ENCODE results near the gene SUN5. TPM values are rescaled to one million over a fixed set of nuclear protein-coding genes. Genes with fewer than 3 reads are reported as not detected.
"Not testable (repeated sequence)": the region's sequence is repeated elsewhere in the genome, so short reads cannot be mapped to it uniquely, and the experiment has no call there.

SUN5 gene
- total RNA-seq, 1 experiment from 2014 or later: not detected

DNA sequence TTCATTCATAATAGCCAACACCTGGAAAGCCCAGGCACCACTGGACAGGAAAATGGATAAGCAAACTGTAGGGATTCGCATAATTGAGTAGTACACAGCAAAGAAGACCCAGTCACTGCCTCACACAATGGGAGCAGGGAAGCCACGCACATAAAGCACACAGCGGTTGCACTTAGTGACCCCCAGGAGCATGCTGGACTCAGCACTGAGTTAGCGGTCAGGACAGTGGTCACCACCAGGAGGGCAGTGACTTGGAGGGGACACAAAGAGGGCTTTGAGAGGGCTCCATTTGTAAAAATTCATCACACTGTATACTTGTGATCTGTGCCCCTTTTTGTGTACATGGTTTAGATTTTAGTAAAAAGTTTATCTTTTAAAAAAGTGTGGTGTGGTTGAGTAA lies 47.1 kb upstream of the SUN5 start:
- TF ChIP-seq SIN3A (IDR thresholded peaks at IDR 0.05; ENCODE audit: borderline replicate concordance, insufficient read depth, low read depth, low read length): no peak
- TF ChIP-seq, protein P1, sequence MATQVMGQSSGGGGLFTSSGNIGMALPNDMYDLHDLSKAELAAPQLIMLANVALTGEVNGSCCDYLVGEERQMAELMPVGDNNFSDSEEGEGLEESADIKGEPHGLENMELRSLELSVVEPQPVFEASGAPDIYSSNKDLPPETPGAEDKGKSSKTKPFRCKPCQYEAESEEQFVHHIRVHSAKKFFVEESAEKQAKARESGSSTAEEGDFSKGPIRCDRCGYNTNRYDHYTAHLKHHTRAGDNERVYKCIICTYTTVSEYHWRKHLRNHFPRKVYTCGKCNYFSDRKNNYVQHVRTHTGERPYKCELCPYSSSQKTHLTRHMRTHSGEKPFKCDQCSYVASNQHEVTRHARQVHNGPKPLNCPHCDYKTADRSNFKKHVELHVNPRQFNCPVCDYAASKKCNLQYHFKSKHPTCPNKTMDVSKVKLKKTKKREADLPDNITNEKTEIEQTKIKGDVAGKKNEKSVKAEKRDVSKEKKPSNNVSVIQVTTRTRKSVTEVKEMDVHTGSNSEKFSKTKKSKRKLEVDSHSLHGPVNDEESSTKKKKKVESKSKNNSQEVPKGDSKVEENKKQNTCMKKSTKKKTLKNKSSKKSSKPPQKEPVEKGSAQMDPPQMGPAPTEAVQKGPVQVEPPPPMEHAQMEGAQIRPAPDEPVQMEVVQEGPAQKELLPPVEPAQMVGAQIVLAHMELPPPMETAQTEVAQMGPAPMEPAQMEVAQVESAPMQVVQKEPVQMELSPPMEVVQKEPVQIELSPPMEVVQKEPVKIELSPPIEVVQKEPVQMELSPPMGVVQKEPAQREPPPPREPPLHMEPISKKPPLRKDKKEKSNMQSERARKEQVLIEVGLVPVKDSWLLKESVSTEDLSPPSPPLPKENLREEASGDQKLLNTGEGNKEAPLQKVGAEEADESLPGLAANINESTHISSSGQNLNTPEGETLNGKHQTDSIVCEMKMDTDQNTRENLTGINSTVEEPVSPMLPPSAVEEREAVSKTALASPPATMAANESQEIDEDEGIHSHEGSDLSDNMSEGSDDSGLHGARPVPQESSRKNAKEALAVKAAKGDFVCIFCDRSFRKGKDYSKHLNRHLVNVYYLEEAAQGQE (IDR thresholded peaks at IDR 0.05; ENCODE audit: insufficient read depth in 1 of 2, low read depth in 2 of 2, low read length in 1 of 2): no peak
- TF ChIP-seq TCF7L2 (IDR thresholded peaks at IDR 0.05; ENCODE audit: low read depth, low read length): no peak
- no peak for TF ChIP-seq POLR2AphosphoS5 (IDR thresholded peaks at IDR 0.05; ENCODE audit: low read depth, low read length)
- TF ChIP-seq, protein P2, sequence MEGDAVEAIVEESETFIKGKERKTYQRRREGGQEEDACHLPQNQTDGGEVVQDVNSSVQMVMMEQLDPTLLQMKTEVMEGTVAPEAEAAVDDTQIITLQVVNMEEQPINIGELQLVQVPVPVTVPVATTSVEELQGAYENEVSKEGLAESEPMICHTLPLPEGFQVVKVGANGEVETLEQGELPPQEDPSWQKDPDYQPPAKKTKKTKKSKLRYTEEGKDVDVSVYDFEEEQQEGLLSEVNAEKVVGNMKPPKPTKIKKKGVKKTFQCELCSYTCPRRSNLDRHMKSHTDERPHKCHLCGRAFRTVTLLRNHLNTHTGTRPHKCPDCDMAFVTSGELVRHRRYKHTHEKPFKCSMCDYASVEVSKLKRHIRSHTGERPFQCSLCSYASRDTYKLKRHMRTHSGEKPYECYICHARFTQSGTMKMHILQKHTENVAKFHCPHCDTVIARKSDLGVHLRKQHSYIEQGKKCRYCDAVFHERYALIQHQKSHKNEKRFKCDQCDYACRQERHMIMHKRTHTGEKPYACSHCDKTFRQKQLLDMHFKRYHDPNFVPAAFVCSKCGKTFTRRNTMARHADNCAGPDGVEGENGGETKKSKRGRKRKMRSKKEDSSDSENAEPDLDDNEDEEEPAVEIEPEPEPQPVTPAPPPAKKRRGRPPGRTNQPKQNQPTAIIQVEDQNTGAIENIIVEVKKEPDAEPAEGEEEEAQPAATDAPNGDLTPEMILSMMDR (IDR thresholded peaks at IDR 0.05): no peak
- no peaks in the 10 kb centered on the region for H3K36me3 ChIP-seq (ENCODE audit: control insufficient read depth, insufficient read depth, low read length)
- no peaks in the 10 kb centered on the region for H3K9me3 ChIP-seq (ENCODE audit: control insufficient read depth, insufficient read depth, low read depth, low read length)
- intact Hi-C loops (cut with micrococcal nuclease; ENCODE audit: unreplicated experiment): no loop called here
- ChIA-PET CTCF (no interaction called here), POLR2A (no interaction called here)
- no peaks in the 10 kb centered on the region for H3K4me1 ChIP-seq (ENCODE audit: control insufficient read depth, insufficient read depth, low read length)
- H3K27ac ChIP-seq (ENCODE audit: low read length): no peak overlapping the region
- BruUV-seq (replicated peaks): no TSS peak
- H3K4me3 ChIP-seq (ENCODE audit: low read depth in 2 of 2, low read length in 2 of 2): no peak overlapping the region
- DNase-seq (ENCODE audit: low read depth, low spot score) (no peak), ATAC-seq (no peak)
- in situ Hi-C loops (cut with HindIII; ENCODE audit: low pct_unique_long_range_greater_than_20kb, low sequenced_read_pairs): no loop called here
- H3K27me3 ChIP-seq (ENCODE audit: control insufficient read depth, insufficient read depth, low read length): no peaks in the 10 kb centered on the region

DNA sequence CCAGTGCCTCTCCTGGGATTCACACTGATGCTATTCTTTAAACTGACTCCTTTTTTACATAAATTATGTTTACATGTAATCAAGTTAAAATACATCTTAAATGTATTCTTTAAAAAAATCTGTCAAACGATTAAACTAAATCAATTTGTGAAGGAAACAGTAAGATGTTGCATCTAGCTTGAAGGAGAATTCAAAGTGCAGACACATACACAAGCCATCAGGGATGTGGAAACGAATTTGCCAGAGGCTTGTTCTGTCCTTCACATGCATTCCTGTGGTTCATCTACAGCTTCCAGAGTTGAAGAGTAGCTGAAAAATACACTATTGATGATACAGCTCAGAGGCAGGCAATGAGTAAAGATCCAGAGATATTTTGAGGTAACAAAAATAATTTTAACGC lies 42.2 kb upstream of the SUN5 start:
- ATAC-seq: no peak
- in situ Hi-C loops (cut with HindIII; ENCODE audit: low pct_unique_long_range_greater_than_20kb, low sequenced_read_pairs): no loop called here

DNA sequence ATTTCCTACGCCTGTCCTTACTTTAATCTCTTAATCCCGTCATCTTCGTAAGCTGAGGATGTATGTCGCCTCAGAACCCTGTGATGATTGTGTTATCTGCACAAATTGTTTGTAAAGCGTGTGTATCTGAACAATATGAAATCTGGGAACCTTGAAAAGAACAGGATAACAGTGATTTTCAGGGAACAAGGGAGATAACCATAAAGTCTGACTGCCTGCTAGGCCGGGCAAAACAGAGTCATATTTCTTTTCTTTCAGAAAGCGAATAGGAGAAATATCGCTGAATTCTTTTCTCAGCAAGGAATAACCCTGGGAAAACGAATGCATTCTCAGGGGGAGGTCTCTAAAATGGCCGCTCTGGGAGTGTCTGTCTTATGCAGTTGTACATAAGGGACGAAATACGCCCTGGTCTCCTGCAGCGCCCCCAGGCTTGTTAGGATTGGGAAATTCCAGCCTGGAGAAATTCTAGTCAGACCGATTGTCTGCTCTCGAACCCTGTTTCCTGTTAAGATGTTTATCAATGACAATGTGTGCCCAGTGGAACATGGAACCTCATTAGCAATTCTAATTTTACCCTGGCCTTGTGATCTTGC lies 41.0 kb upstream of the SUN5 start:
- H3K4me1 ChIP-seq (ENCODE audit: control insufficient read depth, insufficient read depth, low read length); H3K27me3 ChIP-seq (ENCODE audit: control insufficient read depth, insufficient read depth, low read length); H3K36me3 ChIP-seq (ENCODE audit: control insufficient read depth, insufficient read depth, low read length); CTCF ChIA-PET; H3K4me3 ChIP-seq (ENCODE audit: low read depth in 2 of 2, low read length in 2 of 2); BruUV-seq (replicated peaks); in situ Hi-C loops (cut with HindIII; ENCODE audit: low pct_unique_long_range_greater_than_20kb, low sequenced_read_pairs); DNase-seq (ENCODE audit: low read depth, low spot score); POLR2A ChIA-PET; ATAC-seq; H3K9me3 ChIP-seq (ENCODE audit: control insufficient read depth, insufficient read depth, low read depth, low read length); H3K27ac ChIP-seq (ENCODE audit: low read length); intact Hi-C loops (cut with micrococcal nuclease; ENCODE audit: unreplicated experiment): not testable (repeated sequence)

More for the DNA sequence above, 42.2 kb upstream of the SUN5 start:
- H3K4me1 ChIP-seq (ENCODE audit: control insufficient read depth, insufficient read depth, low read length): no peaks in the 10 kb centered on the region
- H3K27ac ChIP-seq (ENCODE audit: low read length): no peak overlapping the region
- H3K27me3 ChIP-seq (ENCODE audit: control insufficient read depth, insufficient read depth, low read length): no peaks in the 10 kb centered on the region
- H3K9me3 ChIP-seq (ENCODE audit: control insufficient read depth, insufficient read depth, low read depth, low read length): no peaks in the 10 kb centered on the region
- no peak overlapping the region for H3K4me3 ChIP-seq (ENCODE audit: low read depth in 2 of 2, low read length in 2 of 2)
- intact Hi-C loops (cut with micrococcal nuclease; ENCODE audit: unreplicated experiment): no loop called here
- no peak for DNase-seq (ENCODE audit: low read depth, low spot score)
- TF ChIP-seq, protein P2 (IDR thresholded peaks at IDR 0.05): no peak
- TF ChIP-seq SIN3A (IDR thresholded peaks at IDR 0.05; ENCODE audit: borderline replicate concordance, insufficient read depth, low read depth, low read length) (no peak), POLR2AphosphoS5 (IDR thresholded peaks at IDR 0.05; ENCODE audit: low read depth, low read length) (no peak), TCF7L2 (IDR thresholded peaks at IDR 0.05; ENCODE audit: low read depth, low read length) (no peak)
- TF ChIP-seq, protein P1 (IDR thresholded peaks at IDR 0.05; ENCODE audit: insufficient read depth in 1 of 2, low read depth in 2 of 2, low read length in 1 of 2): no peak
- BruUV-seq (replicated peaks): no TSS peak
- POLR2A ChIA-PET: no interaction called here
- H3K36me3 ChIP-seq (ENCODE audit: control insufficient read depth, insufficient read depth, low read length): no peaks in the 10 kb centered on the region
- CTCF ChIA-PET: no interaction called here

Data from Panc1 (cell line).